Fibroblast of villous mesenchyme (primary cell): Measurements from ENCODE around the gene UFM1. TPM values are rescaled to one million over a fixed set of nuclear protein-coding genes. Genes with fewer than 3 reads are reported as not detected.
"Not testable (repeated sequence)": the region's sequence is repeated elsewhere in the genome, so short reads cannot be mapped to it uniquely, and the experiment has no call there.

Experiments
- DNase-seq: peaks from one replicate; pipeline ENCODE4 v3.0.0-alpha.2; 2010; ENCODE audit warnings: low read depth
- H3K4me3 ChIP-seq: 2 replicates; pipeline ENCODE4 v1.5.1; 2011; ENCODE audit warnings: low read depth, mild to moderate bottlenecking, low read length
- total RNA-seq: library from RNA; depleted of rRNA; stranded (reverse); fragments of >200 nt; gene quantifications from 2 replicates; pipeline ENCODE4 v1.2.3, GENCODE V29; 2012
- TF ChIP-seq, protein P1 (sequence below): IDR thresholded peaks from 2 replicates; pipeline ENCODE4 v1.5.1; 2012; ENCODE audit warnings: low read depth, mild to moderate bottlenecking, low read length; ENCODE audit not compliant: insufficient read depth

Gene UFM1
- total RNA-seq, 1 donor = 114 TPM

DNA sequence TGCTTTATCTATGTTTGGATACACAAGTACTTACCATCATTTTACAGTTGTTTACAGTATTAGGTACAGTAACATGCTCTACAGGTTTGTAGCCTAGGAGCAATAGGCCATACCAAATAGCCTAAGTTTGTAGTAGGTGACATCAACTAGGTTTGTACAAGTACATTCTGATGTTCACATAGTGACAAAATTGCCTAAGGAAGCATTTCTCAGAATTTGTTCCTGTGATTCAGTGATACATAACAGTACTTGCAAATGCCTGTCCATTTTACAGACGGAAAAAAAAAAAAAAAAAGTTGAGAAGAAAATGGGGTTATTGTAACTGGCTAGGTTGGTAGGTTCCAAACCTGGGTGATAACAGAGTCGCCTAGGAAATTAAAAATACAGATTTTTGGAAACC is 13.6 kb downstream of the UFM1 start:
- no peak overlapping the region for H3K4me3 ChIP-seq
- DNase-seq = no peak
- TF ChIP-seq, protein P1, sequence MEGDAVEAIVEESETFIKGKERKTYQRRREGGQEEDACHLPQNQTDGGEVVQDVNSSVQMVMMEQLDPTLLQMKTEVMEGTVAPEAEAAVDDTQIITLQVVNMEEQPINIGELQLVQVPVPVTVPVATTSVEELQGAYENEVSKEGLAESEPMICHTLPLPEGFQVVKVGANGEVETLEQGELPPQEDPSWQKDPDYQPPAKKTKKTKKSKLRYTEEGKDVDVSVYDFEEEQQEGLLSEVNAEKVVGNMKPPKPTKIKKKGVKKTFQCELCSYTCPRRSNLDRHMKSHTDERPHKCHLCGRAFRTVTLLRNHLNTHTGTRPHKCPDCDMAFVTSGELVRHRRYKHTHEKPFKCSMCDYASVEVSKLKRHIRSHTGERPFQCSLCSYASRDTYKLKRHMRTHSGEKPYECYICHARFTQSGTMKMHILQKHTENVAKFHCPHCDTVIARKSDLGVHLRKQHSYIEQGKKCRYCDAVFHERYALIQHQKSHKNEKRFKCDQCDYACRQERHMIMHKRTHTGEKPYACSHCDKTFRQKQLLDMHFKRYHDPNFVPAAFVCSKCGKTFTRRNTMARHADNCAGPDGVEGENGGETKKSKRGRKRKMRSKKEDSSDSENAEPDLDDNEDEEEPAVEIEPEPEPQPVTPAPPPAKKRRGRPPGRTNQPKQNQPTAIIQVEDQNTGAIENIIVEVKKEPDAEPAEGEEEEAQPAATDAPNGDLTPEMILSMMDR = no peak

DNA sequence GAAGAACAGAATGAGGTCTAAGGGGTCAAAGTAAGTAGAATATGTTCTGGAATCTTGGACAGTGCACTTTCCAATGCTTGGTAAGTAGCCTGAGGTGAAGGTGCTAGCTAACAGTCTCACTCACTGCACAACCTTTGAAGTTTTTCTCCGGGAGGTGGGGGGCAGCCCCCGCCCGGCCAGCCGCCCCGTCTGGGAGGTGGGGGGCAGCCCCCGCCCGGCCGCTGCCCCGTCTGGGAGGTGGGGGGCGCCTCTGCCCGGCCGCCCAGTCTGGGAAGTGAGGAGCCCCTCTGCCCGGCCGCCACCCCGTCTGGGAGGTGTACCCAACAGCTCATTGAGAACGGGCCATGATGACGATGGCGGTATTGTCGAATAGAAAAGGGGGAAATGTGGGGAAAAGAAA is 14.1 kb downstream of the UFM1 start:
- not testable (repeated sequence) for H3K4me3 ChIP-seq, DNase-seq

DNA sequence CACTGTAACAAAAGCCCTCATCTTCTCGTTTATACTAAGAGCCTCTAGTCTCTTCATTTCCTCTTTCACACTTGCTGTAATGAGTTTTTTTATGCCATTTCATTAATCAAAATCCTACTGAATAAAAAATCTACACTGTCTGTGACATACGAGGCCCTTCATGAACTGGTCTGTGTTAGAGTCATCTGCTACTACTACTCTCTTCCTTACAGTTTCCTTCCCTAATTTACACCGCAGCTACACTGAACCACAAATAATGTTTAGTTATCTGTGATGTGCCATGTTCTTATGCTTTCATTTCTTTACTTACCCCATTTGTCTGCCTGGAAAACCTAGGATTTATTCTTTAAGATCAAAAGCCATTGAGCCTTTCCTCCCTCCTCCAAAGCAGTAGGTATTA is 16.0 kb downstream of the UFM1 start:
- TF ChIP-seq, protein P1 = no peak
- DNase-seq = no peak
- no peak overlapping the region for H3K4me3 ChIP-seq

DNA sequence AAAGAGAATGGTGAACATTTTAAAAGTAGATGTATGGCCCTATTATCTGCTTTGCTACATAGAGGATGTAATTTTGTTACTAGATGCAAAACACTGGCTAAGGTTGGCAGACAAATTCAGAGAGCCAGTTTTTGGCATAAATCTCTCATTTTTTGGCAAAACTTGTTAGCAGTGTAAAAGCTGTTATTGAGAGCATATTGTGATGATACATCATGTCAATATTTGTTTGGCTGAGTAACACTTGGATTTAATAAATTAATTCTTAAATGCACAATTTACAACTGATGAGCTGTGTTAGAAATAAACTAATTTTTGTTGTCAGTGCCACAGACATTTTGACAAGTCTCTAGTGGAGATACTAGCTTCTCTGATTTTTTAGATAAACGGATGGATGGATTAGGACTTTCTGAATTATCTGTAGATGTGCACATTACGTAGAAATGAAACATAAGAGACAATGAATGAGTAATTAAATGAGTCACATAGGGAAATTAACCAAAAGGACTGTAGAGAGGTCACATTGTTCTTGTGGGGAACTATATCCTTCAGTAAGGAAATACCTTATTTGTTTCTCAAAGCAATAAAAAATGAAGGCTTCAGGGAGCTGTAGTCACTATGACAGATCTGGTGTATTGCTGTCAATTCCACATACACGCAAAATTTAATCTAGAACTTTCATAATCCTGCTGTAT is 17.4 kb downstream of the UFM1 start:
- no peak overlapping the region for H3K4me3 ChIP-seq
- peak; percentile 26 for DNase-seq
- TF ChIP-seq, protein P1 = no peak

DNA sequence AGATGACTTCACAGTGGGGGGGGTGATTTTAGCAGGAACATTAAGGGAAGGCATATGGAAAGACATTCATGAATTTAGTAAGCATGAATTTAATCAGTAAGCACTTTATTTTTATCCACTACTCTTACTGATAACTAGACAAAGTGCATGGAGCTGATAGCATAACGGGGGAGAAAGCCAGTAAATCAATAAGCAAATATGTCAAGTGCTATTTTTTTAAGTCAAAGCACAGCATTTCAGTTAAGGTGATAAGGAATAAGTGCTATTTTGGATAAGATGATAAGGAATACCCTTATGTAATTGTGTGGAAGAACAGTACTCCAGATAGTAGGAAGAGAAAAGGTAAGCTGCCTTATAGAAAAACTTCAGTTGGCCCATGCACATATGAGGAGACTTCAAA is 19.4 kb downstream of the UFM1 start:
- no peak overlapping the region for H3K4me3 ChIP-seq
- TF ChIP-seq, protein P1 = no peak
- DNase-seq = no peak

DNA sequence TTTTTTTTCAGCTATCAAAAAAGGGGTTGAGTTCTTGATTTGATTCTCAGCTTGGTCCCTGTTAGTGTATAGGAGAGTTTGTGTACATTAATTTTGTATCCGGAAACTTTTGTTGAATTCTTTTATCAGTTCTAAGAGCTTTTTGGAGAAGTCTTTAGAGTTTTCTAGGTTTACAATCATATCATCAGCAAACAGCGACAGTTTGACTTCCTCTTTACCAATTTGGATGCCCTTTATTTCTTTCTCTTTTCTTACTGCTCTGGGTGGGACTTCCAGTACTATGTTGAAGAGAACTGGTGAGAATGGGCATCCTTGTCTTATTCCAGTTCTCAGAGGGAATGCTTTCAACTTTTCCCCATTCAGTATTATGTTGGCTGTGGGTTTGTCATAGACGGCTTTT is 20.4 kb downstream of the UFM1 start:
- not testable (repeated sequence) for DNase-seq, H3K4me3 ChIP-seq

DNA sequence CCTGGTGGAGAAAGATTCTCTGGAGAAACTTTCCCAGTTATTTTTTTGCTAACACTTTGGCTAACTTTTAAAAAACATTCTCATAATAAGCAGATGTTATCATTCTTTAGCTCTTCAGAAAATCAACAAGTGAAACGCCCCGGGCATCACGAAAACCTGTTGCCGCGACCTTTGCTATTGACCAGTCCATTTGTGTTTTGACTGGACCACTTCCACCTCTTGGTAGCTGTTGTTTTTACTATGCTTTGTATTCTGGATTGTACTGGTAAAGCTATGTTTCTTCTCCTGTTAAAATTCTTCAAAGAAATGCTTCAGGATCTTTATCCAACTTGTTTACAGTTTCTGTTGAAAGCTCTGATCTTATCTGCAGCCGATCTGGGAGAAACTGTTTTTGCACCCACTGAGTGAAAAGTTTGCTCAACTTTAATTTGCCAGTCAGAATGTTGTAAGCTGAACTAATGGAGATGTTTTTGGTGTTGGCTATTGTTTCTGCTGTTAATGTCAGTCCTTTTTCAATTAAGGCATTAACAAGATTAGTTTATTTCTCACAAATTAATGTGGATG is 23.3 kb downstream of the UFM1 start:
- DNase-seq = peak; percentile 93
- TF ChIP-seq, protein P1 = no peak
- H3K4me3 ChIP-seq = no peak overlapping the region

DNA sequence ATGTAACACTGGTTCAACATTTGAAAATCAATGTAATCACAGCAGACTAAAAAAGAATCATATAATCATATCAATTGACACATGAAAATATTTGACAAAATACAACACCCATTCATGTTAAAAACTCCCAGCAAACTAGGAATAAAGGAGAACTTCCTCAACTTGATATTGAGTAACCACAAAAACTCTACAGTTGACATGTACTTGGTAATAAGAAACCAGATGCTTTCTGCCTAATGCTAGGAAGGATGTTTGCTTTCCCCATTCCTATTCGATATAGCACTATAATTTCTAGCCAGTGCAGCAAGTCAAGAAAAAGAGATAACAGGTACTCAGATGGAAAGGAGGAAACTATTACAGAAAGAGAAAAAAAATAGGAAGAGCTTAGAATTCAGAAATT is 26.9 kb downstream of the UFM1 start:
- DNase-seq = no peak
- no peak overlapping the region for H3K4me3 ChIP-seq
- TF ChIP-seq, protein P1 = no peak
